ENCODE measurements around the gene SAP30.
A peak's percentile ranks its signal among the peaks of the same experiment; 100 is the strongest.

The SAP30 gene

DNA sequence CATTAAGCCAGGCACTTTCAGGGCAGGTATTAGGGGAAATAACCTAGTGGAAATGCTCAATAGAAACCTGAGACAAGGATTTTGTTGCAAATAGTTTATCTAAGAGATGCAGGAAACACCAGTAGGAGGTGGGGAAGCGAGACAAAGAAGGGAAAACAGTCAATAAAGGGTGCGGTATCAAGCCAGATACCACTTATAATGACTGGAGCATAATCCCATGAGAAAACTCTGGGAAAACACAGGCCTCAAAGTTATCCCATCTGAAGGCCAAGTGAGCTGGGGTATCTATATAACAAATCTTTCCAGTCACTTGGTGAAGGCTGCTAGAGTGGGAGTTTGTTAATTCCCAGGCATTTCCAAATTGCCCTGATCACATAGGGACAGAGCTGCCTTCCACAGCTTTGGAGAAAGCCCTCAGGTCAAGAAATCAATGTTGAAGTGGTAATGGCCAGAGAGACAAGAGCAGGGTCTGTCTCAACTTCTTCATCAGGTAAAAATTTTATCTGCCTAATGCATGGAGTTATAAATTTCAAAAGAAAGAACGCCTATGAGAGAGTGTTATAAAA, 26.8 kb upstream of the SAP30 start:
- no peak for DNase-seq
- TF ChIP-seq, protein P1, sequence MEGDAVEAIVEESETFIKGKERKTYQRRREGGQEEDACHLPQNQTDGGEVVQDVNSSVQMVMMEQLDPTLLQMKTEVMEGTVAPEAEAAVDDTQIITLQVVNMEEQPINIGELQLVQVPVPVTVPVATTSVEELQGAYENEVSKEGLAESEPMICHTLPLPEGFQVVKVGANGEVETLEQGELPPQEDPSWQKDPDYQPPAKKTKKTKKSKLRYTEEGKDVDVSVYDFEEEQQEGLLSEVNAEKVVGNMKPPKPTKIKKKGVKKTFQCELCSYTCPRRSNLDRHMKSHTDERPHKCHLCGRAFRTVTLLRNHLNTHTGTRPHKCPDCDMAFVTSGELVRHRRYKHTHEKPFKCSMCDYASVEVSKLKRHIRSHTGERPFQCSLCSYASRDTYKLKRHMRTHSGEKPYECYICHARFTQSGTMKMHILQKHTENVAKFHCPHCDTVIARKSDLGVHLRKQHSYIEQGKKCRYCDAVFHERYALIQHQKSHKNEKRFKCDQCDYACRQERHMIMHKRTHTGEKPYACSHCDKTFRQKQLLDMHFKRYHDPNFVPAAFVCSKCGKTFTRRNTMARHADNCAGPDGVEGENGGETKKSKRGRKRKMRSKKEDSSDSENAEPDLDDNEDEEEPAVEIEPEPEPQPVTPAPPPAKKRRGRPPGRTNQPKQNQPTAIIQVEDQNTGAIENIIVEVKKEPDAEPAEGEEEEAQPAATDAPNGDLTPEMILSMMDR (IDR thresholded peaks at IDR 0.05) = no peak
- H3K27ac Mint-ChIP-seq = peak overlapping the region; percentile 47
- peaks cover 15% of the 10 kb centered on the region for H3K4me1 Mint-ChIP-seq
- no peaks in the 10 kb centered on the region for H3K27me3 Mint-ChIP-seq (ENCODE audit: low read depth, poor library complexity)
- H3K36me3 Mint-ChIP-seq (ENCODE audit: low read depth) = peaks cover 6% of the 10 kb centered on the region
- peaks cover 12% of the 10 kb centered on the region for H3K9me3 Mint-ChIP-seq
- H3K4me3 Mint-ChIP-seq = no peak overlapping the region

DNA sequence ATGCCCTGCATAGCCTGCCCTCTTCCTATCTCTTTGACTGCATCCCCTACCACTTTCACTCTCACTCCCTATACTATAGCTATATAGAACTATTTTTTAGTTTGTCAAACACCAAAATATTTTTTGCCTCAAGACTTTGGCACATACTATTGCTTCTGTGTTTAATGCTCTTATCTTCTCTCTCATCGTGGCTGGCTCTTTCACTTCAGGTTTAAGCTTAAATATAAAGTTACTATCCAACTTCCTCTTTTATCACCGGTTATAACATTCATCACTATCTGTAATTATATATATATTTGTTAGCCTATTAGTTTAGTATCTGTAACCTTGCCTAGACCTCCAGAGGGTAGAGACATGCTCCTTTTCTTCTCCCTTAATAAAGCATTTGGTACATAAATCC, 25.1 kb upstream of the SAP30 start:
- peaks cover 15% of the 10 kb centered on the region for H3K4me1 Mint-ChIP-seq
- peaks cover 16% of the 10 kb centered on the region for H3K36me3 Mint-ChIP-seq (ENCODE audit: low read depth)
- H3K9me3 Mint-ChIP-seq = peaks cover 12% of the 10 kb centered on the region
- peaks cover 8% of the 10 kb centered on the region for H3K27me3 Mint-ChIP-seq (ENCODE audit: low read depth, poor library complexity)
- H3K4me3 Mint-ChIP-seq = no peak overlapping the region
- no peak for DNase-seq
- TF ChIP-seq, protein P1 (IDR thresholded peaks at IDR 0.05) = no peak
- no peak overlapping the region for H3K27ac Mint-ChIP-seq

DNA sequence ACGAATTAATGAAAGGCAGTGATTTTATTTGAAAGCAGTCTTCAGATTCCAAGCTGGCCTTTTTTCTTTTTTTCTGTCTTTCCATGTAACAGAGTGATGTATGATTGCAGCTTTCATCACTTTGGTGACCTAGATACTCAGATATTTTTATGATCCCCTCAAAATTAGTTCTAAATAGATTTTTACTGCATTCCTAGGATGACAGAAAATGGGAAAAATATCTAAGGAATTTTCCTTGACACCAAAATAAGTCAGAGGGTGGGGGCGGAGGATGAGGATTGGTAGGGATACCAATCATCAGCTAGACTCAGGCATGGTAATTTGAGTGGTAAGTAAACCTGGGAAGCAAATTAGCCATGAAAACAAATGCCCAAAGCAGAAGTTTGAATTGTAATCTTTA, 24.7 kb upstream of the SAP30 start:
- H3K4me3 Mint-ChIP-seq = no peak overlapping the region
- TF ChIP-seq, protein P1 (IDR thresholded peaks at IDR 0.05) = no peak
- no peak for DNase-seq
- peaks cover 12% of the 10 kb centered on the region for H3K9me3 Mint-ChIP-seq
- peaks cover 15% of the 10 kb centered on the region for H3K4me1 Mint-ChIP-seq
- no peak overlapping the region for H3K27ac Mint-ChIP-seq
- peaks cover 11% of the 10 kb centered on the region for H3K27me3 Mint-ChIP-seq (ENCODE audit: low read depth, poor library complexity)
- H3K36me3 Mint-ChIP-seq (ENCODE audit: low read depth) = peaks cover 17% of the 10 kb centered on the region

DNA sequence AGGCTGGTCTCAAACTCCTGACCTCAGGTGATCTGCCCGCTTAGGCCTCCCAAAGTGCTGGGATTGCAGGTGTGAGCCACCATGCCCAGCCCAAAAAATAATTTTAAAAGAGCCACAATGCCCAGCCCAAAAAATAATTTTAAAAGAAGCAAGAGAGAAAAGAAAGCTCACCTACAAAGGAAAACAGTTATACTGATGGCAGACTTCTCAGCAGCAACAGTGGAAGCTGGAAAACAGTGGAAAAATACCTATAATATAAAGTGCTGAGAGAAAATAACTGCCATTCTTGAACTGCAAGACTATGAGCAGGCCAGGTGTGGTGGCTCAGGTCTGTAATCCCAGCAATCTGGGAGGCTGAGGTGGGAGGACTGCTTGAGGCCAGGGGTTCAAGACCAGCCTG, 23.3 kb upstream of the SAP30 start:
- no peak overlapping the region for H3K27ac Mint-ChIP-seq
- peaks cover 15% of the 10 kb centered on the region for H3K4me1 Mint-ChIP-seq
- peaks cover 12% of the 10 kb centered on the region for H3K9me3 Mint-ChIP-seq
- H3K4me3 Mint-ChIP-seq = no peak overlapping the region
- H3K27me3 Mint-ChIP-seq (ENCODE audit: low read depth, poor library complexity) = peaks cover 11% of the 10 kb centered on the region
- TF ChIP-seq, protein P1 (IDR thresholded peaks at IDR 0.05) = no peak
- DNase-seq = no peak
- H3K36me3 Mint-ChIP-seq (ENCODE audit: low read depth) = peaks cover 17% of the 10 kb centered on the region

DNA sequence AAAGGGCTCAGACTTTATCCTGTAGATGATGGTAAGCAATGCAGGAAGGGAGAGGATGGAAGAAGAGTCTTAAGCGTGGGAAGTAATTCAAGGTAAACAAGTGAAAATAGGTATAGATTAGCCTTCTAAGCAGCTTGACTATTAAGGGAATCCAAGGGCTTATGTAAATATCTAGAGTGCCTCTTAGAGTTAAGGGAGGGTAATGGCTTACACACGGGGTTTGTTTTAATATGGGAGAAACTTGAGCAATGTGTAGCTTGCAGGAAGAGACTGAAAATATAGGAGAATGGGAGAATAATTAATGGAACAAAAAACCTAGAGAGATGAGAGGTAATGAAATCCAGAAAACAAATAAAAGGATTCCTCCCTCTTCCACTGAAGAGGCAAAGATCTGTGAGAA, 12.8 kb upstream of the SAP30 start:
- DNase-seq = no peak
- Mint-ChIP-seq H3K4me1 (peaks cover 5% of the 10 kb centered on the region), H3K27me3 (ENCODE audit: low read depth, poor library complexity) (peaks cover 4% of the 10 kb centered on the region), H3K36me3 (ENCODE audit: low read depth) (peaks cover 5% of the 10 kb centered on the region), H3K4me3 (no peak overlapping the region), H3K27ac (no peak overlapping the region), H3K9me3 (no peaks in the 10 kb centered on the region)
- TF ChIP-seq, protein P1 (IDR thresholded peaks at IDR 0.05) = no peak

DNA sequence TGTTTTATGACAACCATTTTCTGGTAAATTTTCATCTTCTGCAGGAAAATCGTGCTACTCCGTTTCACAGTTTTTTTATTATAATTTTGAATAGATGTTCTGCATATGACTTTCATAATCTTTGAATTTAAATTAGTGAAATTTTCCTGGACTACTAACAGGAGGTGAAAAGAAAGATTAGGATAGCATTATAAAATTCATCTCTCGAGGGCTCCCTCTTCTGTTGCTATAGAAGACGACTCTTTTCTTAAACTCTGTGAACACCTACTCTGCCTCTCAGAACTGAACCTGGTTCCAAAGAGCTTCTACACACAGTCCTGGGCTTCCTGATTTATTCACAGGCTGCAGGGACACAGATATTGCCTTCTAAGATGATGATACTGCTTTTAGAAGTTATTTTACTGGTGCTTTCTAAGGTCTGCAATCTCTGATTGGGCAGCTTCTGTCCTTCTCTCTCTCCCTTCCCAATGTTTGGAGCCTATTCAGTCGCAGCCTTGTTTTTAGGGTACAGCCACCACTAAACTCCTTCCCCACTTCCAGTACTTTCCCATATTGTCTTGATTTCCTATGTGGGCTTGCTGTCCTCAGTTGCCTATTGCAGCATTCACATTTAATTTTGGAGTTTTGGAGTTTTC, 10.1 kb upstream of the SAP30 start:
- Mint-ChIP-seq H3K9me3 (no peaks in the 10 kb centered on the region), H3K27ac (no peak overlapping the region), H3K27me3 (ENCODE audit: low read depth, poor library complexity) (peaks cover 2% of the 10 kb centered on the region), H3K4me1 (peaks cover 7% of the 10 kb centered on the region), H3K36me3 (ENCODE audit: low read depth) (peaks cover 19% of the 10 kb centered on the region), H3K4me3 (no peak overlapping the region)
- DNase-seq = no peak
- TF ChIP-seq, protein P1 (IDR thresholded peaks at IDR 0.05) = peak; percentile 22

All from nephron progenitor cell (in vitro differentiated cells).